ENCODE measurements around the gene BTNL3.
"Not testable (repeated sequence)": the region's sequence is repeated elsewhere in the genome, so short reads cannot be mapped to it uniquely, and the experiment has no call there.

BTNL3 gene

GRCh38 chr5:181024245-181025064 lies 35.8 kb downstream of the BTNL3 start:
- no peak for DNase-seq

- no peak for DNase-seq
These were observed 38.9 kb downstream of the BTNL3 start for GRCh38 chr5:181027452-181028031.

GRCh38 chr5:181028032-181028819 lies 39.6 kb downstream of the BTNL3 start:
- DNase-seq: no peak

GRCh38 chr5:181031716-181032115 lies 43.1 kb downstream of the BTNL3 start:
- DNase-seq: no peak

GRCh38 chr5:181035991-181036815 lies 47.6 kb downstream of the BTNL3 start:
- DNase-seq: no peak

- DNase-seq: no peak
These were observed 48.2 kb downstream of the BTNL3 start for GRCh38 chr5:181036816-181037364.

- DNase-seq: no peak
These were observed 48.8 kb downstream of the BTNL3 start for GRCh38 chr5:181037365-181037861.

- no peak for DNase-seq
These were observed 50.8 kb downstream of the BTNL3 start for GRCh38 chr5:181039471-181039870.

GRCh38 chr5:181039931-181040630 lies 51.4 kb downstream of the BTNL3 start, which contains the start of gene BTNL9:
TSS of gene BTNL9 (plus strand) at chr5:181040266. CDS start at chr5:181045490, 5,224 bp downstream.
- DNase-seq: no peak

- no peak for DNase-seq
These were observed 51.9 kb downstream of the BTNL3 start for GRCh38 chr5:181040631-181040945.

GRCh38 chr5:181041043-181041442 lies 52.4 kb downstream of the BTNL3 start:
- no peak for DNase-seq

GRCh38 chr5:181042036-181042713 lies 53.5 kb downstream of the BTNL3 start:
- DNase-seq: no peak

- no peak for DNase-seq
These were observed 54.1 kb downstream of the BTNL3 start for GRCh38 chr5:181042722-181043121.

GRCh38 chr5:181043285-181044092 lies 54.8 kb downstream of the BTNL3 start:
- DNase-seq: no peak

- DNase-seq: no peak
These were observed 55.5 kb downstream of the BTNL3 start for GRCh38 chr5:181044093-181044599.

- no peak for DNase-seq
These were observed 56.1 kb downstream of the BTNL3 start for GRCh38 chr5:181044662-181045305.

GRCh38 chr5:181045316-181045715 lies 56.7 kb downstream of the BTNL3 start:
- no peak for DNase-seq

- DNase-seq: not testable (repeated sequence)
These were observed 57.2 kb downstream of the BTNL3 start for GRCh38 chr5:181045857-181046256.

- DNase-seq: no peak
These were observed 58.6 kb downstream of the BTNL3 start for GRCh38 chr5:181047288-181047687.
